ENCODE results near the gene ZBTB38. TPM values are rescaled to one million over a fixed set of nuclear protein-coding genes. Genes with fewer than 3 reads are reported as not detected.
A peak's percentile ranks its signal among the peaks of the same experiment; 100 is the strongest.

The ZBTB38 gene
- total RNA-seq, 2 donors from 2014 or later = 27.3 to 28.2 TPM

DNA sequence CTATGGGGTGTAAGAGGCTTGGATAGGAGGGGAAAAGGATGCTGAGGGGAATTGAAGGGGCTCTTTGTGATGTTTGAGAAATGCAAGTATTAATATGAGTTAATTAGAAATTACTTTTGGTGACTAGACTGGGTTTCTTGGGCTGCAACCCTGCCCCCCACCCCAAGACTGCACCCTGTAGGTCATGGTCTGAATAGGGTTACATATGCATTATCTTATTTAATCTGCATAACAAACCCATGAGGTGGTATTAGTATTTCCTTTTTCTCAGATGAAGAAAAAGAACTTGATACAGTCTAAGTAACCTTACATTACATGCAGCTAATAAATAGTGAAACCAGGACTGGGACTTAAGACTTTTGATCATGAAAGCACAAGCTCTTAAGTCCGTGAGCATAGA is 5.6 kb upstream of the ZBTB38 start:
- Histone ChIP-seq H3K27ac (ENCODE audit: low read depth, low read length) (no peak overlapping the region), H3K9ac (ENCODE audit: extremely low read depth, low read length, poor library complexity, severe bottlenecking) (no peak overlapping the region), H3K9me3 (ENCODE audit: control insufficient read depth, low read length) (peaks cover 10% of the 10 kb centered on the region), H3K36me3 (ENCODE audit: control insufficient read depth, insufficient read depth, low read length) (no peaks in the 10 kb centered on the region), H3K4me1 (ENCODE audit: control insufficient read depth, insufficient read depth, low read length) (peaks cover 3% of the 10 kb centered on the region), H3K27me3 (ENCODE audit: control insufficient read depth, insufficient read depth, low read length, poor library complexity, severe bottlenecking) (no peaks in the 10 kb centered on the region), H3K4me3 (ENCODE audit: low read length) (no peak overlapping the region)
- no peak for DNase-seq
- TF ChIP-seq, protein P1, sequence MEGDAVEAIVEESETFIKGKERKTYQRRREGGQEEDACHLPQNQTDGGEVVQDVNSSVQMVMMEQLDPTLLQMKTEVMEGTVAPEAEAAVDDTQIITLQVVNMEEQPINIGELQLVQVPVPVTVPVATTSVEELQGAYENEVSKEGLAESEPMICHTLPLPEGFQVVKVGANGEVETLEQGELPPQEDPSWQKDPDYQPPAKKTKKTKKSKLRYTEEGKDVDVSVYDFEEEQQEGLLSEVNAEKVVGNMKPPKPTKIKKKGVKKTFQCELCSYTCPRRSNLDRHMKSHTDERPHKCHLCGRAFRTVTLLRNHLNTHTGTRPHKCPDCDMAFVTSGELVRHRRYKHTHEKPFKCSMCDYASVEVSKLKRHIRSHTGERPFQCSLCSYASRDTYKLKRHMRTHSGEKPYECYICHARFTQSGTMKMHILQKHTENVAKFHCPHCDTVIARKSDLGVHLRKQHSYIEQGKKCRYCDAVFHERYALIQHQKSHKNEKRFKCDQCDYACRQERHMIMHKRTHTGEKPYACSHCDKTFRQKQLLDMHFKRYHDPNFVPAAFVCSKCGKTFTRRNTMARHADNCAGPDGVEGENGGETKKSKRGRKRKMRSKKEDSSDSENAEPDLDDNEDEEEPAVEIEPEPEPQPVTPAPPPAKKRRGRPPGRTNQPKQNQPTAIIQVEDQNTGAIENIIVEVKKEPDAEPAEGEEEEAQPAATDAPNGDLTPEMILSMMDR (conservative IDR thresholded peaks at IDR 0.05) = no peak
- peaks cover 18% of the 10 kb centered on the region for H3K9me3 Mint-ChIP-seq
- H3K36me3 Mint-ChIP-seq (ENCODE audit: low read depth) = no peaks in the 10 kb centered on the region
- 96% methylated on average over 1 of the region's 1 CpG; no CpG with 5 or more reads in 1 of the 2 experiments for WGBS, 2 experiments (ENCODE audit: insufficient coverage in 1 of 2, insufficient read length in 1 of 2)
- H3K4me3 Mint-ChIP-seq = no peak overlapping the region
- H3K4me1 Mint-ChIP-seq = peaks cover 30% of the 10 kb centered on the region
- H3K27ac Mint-ChIP-seq = no peak overlapping the region
- peaks cover 4% of the 10 kb centered on the region for H3K27me3 Mint-ChIP-seq (ENCODE audit: insufficient read depth)

DNA sequence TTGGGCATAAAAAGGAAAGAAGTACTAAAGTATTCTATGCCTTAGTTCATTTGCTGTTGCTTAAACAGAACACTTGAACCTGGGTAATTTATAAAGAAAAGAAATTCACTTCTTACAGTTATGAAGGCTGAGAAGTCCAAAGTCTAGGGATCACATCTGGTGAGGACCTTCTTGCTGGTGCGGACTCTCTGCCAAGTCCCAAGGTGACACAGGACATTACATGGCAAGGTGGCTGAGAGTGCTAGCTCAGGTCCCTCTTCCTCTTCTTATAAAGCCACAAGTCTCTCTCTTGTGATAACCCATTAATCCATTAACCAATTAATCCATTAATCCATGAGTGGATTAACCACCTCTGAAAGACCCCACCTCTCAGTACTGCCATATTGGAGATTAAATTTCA is 3.1 kb upstream of the ZBTB38 start:
- Histone ChIP-seq H3K27me3 (ENCODE audit: control insufficient read depth, insufficient read depth, low read length, poor library complexity, severe bottlenecking) (no peaks in the 10 kb centered on the region), H3K9me3 (ENCODE audit: control insufficient read depth, low read length) (peaks cover 10% of the 10 kb centered on the region), H3K4me1 (ENCODE audit: control insufficient read depth, insufficient read depth, low read length) (peaks cover 5% of the 10 kb centered on the region), H3K9ac (ENCODE audit: extremely low read depth, low read length, poor library complexity, severe bottlenecking) (no peak overlapping the region), H3K27ac (ENCODE audit: low read depth, low read length) (no peak overlapping the region), H3K36me3 (ENCODE audit: control insufficient read depth, insufficient read depth, low read length) (no peaks in the 10 kb centered on the region), H3K4me3 (ENCODE audit: low read length) (no peak overlapping the region)
- WGBS, 2 experiments (ENCODE audit: insufficient coverage in 1 of 2, insufficient read length in 1 of 2) = 96 to 100% methylated on average over 1 of the region's 1 CpG
- Mint-ChIP-seq H3K27me3 (ENCODE audit: insufficient read depth) (peaks cover 4% of the 10 kb centered on the region), H3K9me3 (peaks cover 18% of the 10 kb centered on the region), H3K4me3 (no peak overlapping the region), H3K36me3 (ENCODE audit: low read depth) (no peaks in the 10 kb centered on the region), H3K4me1 (peaks cover 51% of the 10 kb centered on the region), H3K27ac (no peak overlapping the region)
- TF ChIP-seq, protein P1 (conservative IDR thresholded peaks at IDR 0.05) = no peak
- no peak for DNase-seq

DNA sequence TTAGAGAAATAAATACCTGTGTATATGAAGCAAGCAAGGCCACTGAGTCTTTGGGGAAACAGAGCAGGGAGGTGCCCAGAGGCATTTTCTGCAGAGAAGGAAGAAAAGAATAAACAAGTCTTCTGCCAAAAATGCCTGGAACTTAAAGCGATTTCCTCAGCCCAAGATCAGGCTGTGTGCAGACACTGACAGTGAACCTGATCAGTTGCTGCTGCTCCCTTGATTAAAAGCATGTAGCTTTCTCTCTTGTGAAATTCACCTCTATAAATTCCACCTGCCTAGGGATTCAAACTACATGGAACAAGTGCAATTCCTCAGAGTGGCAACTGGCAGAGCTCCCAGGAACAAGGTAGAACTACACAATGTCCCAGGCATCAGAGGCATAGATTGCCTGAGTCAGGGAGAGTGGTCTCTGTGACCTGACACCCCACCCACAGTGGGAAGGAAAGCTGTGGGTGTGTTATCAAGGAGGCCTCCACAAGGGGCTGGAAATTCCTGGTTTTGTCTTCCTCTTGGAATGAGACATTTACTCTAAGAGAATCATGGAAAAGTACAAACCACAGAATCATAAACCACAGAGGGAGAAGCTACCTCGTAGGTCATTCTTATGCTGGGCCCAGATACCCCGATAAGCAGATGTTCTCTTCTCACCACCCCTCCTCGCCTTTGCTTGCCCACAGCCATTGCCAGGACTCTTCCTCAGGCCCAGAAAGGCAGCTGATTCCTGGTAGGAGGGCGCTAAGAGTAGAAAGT is 1.8 kb upstream of the ZBTB38 start:
- Histone ChIP-seq H3K27me3 (ENCODE audit: control insufficient read depth, insufficient read depth, low read length, poor library complexity, severe bottlenecking) (no peaks in the 10 kb centered on the region), H3K9me3 (ENCODE audit: control insufficient read depth, low read length) (peaks cover 10% of the 10 kb centered on the region), H3K36me3 (ENCODE audit: control insufficient read depth, insufficient read depth, low read length) (no peaks in the 10 kb centered on the region), H3K4me3 (ENCODE audit: low read length) (no peak overlapping the region), H3K4me1 (ENCODE audit: control insufficient read depth, insufficient read depth, low read length) (peaks cover 2% of the 10 kb centered on the region), H3K9ac (ENCODE audit: extremely low read depth, low read length, poor library complexity, severe bottlenecking) (no peak overlapping the region), H3K27ac (ENCODE audit: low read depth, low read length) (no peak overlapping the region)
- Mint-ChIP-seq H3K4me1 (peaks cover 41% of the 10 kb centered on the region), H3K9me3 (peaks cover 18% of the 10 kb centered on the region), H3K4me3 (no peak overlapping the region), H3K27me3 (ENCODE audit: insufficient read depth) (peaks cover 4% of the 10 kb centered on the region), H3K36me3 (ENCODE audit: low read depth) (no peaks in the 10 kb centered on the region), H3K27ac (peak overlapping the region; percentile 12)
- TF ChIP-seq, protein P1 (conservative IDR thresholded peaks at IDR 0.05) = no peak
- DNase-seq = no peak
- 90 to 100% methylated on average over 1 to 5 of the region's 5 CpGs for WGBS, 2 experiments (ENCODE audit: insufficient coverage in 1 of 2, insufficient read length in 1 of 2)

Data from endodermal cell (in vitro differentiated cells).